Karpas-422 (cell line): ENCODE measurements around the gene GPR84. TPM values are rescaled to one million over a fixed set of nuclear protein-coding genes. Genes with fewer than 3 reads are reported as not detected.
A peak's percentile ranks its signal among the peaks of the same experiment; 100 is the strongest.

Source experiments
- DNase-seq: peaks from one replicate; pipeline ENCODE4 v3.0.0-alpha.2; 2015
- H2AFZ ChIP-seq: fragments of 200-600 bp; sonication (generic); 2 replicates; pipeline ENCODE4 v1.6.1; 2014; ENCODE audit warnings: antibody characterized with exemption, low read length, mixed read lengths
- H3K27ac ChIP-seq: fragments of 200-600 bp; sonication (generic); 2 replicates; pipeline ENCODE4 v1.5.1; 2014; ENCODE audit warnings: mild to moderate bottlenecking, low read length, moderate library complexity
- H3K27me3 ChIP-seq: fragments of 200-600 bp; sonication (generic); 2 replicates; pipeline ENCODE4 v1.6.1; 2014; ENCODE audit warnings: low read length, mixed read lengths
- H3K36me3 ChIP-seq: fragments of 200-600 bp; sonication (generic); 2 replicates; pipeline ENCODE4 v1.6.1; 2014; ENCODE audit warnings: low read length, mixed read lengths; ENCODE audit not compliant: insufficient read depth
- H3K4me1 ChIP-seq: fragments of 200-600 bp; sonication (generic); 2 replicates; pipeline ENCODE4 v1.6.1; 2014; ENCODE audit warnings: mild to moderate bottlenecking, low read length, mixed read lengths
- H3K4me2 ChIP-seq: fragments of 200-600 bp; sonication (generic); 2 replicates; pipeline ENCODE4 v1.6.1; 2014; ENCODE audit warnings: low read length, low read depth, mild to moderate bottlenecking; ENCODE audit not compliant: poor library complexity, severe bottlenecking
- H3K4me3 ChIP-seq: fragments of 200-600 bp; sonication (generic); 2 replicates; pipeline ENCODE4 v1.5.1; 2014; ENCODE audit warnings: mild to moderate bottlenecking, antibody characterized with exemption, low read length, mixed read lengths
- H3K79me2 ChIP-seq: fragments of 200-600 bp; sonication (generic); 2 replicates; pipeline ENCODE4 v1.6.1; 2014; ENCODE audit warnings: mild to moderate bottlenecking, low read length, mixed read lengths
- H3K9ac ChIP-seq: fragments of 200-600 bp; sonication (generic); 2 replicates; pipeline ENCODE4 v1.6.0; 2014; ENCODE audit warnings: low read length
- H3K9me2 ChIP-seq: fragments of 200-600 bp; sonication (generic), shearing (Covaris generic); replicated peaks from 2 replicates; pipeline ENCODE4 v1.6.0; 2014; ENCODE audit warnings: mild to moderate bottlenecking, low read length, moderate library complexity; ENCODE audit not compliant: insufficient read depth
- H3K9me3 ChIP-seq: fragments of 300-700, 200-600 bp; sonication (generic); 2 replicates; pipeline ENCODE4 v1.6.1; 2014; ENCODE audit warnings: low read length, mixed read lengths
- H4K20me1 ChIP-seq: fragments of 200-600 bp; sonication (generic); 2 replicates; pipeline ENCODE4 v1.6.1; 2014; ENCODE audit warnings: mild to moderate bottlenecking, antibody characterized with exemption, low read length, low read depth; ENCODE audit not compliant: insufficient read depth
- total RNA-seq: library from RNA; depleted of rRNA; stranded (reverse); fragments of >200 nt; shearing (Covaris generic); gene quantifications from 2 replicates; pipeline ENCODE4 v1.2.3, GENCODE V29; 2014; ENCODE audit warnings: low replicate concordance; rRNA removed

GPR84 gene
- total RNA-seq, result 0.29 TPM in 1 of 2 replicates, not detected in the other

GRCh38 chr12:54364413-54364812, at the start of gene GPR84:
GPR84 (minus strand) TSS chr12:54364486; CDS start chr12:54363851, 635 bp downstream.
- no peak within 1 kb of the TSS for H3K4me3 ChIP-seq
- no peaks in the 10 kb centered on the region for H3K9me3 ChIP-seq
- H3K27me3 ChIP-seq, result no peaks in the 10 kb centered on the region
- H3K79me2 ChIP-seq, result no peaks in the 10 kb centered on the region
- H4K20me1 ChIP-seq, result no peaks in the 10 kb centered on the region
- H3K9me2 ChIP-seq, result no peaks in the 10 kb centered on the region
- no peaks in the 10 kb centered on the region for H3K36me3 ChIP-seq
- no peak within 1 kb of the TSS for H3K4me2 ChIP-seq
- H3K27ac ChIP-seq, result no peak within 1 kb of the TSS
- 0 out of 2 replicates have a peak within 1 kb of the TSS, but pooled peaks have one; percentile 3 for H3K9ac ChIP-seq
- no peak within 1 kb of the TSS; the same call in 1 of the 2 replicates for H2AFZ ChIP-seq
- no peak for DNase-seq
- peaks cover 31% of the 10 kb centered on the region for H3K4me1 ChIP-seq

DNA sequence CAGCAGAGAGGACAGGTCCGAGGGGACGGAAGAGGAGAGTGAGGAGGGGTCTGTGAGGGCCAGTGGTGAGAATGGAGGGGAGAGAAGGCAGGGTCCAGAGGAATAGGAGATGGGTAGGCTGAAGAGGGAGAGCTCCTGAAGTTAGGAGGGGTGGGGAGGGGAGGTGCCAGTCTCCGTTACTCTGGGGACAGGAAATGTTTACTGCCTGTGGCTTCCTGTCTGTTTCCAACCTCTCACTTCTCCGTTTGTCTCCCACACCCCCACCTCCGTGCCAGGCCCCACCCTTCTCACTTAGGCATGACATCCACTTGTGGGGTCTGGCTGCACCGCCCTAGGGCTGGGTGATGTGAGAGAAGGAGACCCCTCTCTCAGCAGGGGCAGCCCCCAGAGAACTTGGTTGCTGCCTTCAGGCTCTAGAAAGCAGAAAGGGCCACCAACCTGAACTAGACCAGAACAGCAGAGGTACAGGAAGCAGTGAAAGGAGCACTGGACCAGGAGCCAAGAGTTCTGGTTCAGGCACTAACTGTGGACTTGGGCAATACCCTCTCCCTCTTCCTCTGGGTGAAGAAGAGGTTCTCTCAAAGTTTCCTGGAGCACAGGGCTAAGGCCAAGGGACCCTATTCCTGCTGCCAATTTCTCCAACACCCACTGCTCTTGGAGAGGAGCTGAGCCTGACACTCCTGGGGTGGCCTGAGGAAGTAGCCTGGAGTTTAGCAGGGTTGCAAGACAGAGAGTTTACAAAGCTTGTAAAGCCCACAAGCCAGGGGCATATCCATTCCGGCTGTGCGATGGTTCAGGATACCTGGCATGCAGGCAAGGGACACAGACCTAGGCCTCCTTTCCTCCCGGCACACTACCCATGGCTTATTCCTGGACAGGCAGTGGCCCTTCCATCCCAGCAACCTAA, 49.3 kb upstream of the GPR84 start:
- Histone ChIP-seq H3K4me2 (no peak overlapping the region), H3K9me3 (no peaks in the 10 kb centered on the region), H3K9me2 (no peaks in the 10 kb centered on the region), H3K27ac (no peak overlapping the region), H3K9ac (no peak overlapping the region), H3K79me2 (no peaks in the 10 kb centered on the region), H3K27me3 (no peaks in the 10 kb centered on the region), H4K20me1 (no peaks in the 10 kb centered on the region), H2AFZ (no peak overlapping the region), H3K36me3 (no peaks in the 10 kb centered on the region), H3K4me1 (no peaks in the 10 kb centered on the region), H3K4me3 (no peak overlapping the region)
- DNase-seq, result no peak

DNA sequence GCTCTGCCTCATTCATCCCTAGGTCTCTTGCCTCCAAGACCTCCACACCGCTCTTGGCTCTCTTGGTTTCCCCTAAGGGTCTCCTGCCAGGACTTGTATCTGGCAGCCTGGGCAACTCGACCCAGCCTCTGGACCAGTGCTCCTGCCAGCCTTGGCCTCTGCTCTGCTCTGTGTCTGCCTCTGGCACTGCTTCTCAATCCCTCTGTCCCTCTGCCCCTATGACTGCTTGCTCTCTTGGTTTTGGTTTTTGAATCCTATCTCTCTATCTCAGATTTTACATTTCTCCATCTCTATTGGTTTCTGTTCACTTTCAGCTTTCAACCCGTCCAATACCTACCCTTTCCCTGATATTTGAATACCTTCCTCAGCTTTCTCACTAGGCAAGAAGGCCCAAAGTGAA, 48.5 kb upstream of the GPR84 start:
- no peak overlapping the region for H3K9ac ChIP-seq
- H4K20me1 ChIP-seq, result no peaks in the 10 kb centered on the region
- H3K79me2 ChIP-seq, result no peaks in the 10 kb centered on the region
- H3K36me3 ChIP-seq, result no peaks in the 10 kb centered on the region
- no peak overlapping the region for H3K27ac ChIP-seq
- DNase-seq, result no peak
- H3K4me1 ChIP-seq, result no peaks in the 10 kb centered on the region
- H3K9me3 ChIP-seq, result no peaks in the 10 kb centered on the region
- H2AFZ ChIP-seq, result no peak overlapping the region
- no peak overlapping the region for H3K4me2 ChIP-seq
- H3K27me3 ChIP-seq, result no peaks in the 10 kb centered on the region
- no peaks in the 10 kb centered on the region for H3K9me2 ChIP-seq
- no peak overlapping the region for H3K4me3 ChIP-seq

GRCh38 chr12:54412348-54412747, 48.1 kb upstream of the GPR84 start:
- Histone ChIP-seq H3K27me3 (no peaks in the 10 kb centered on the region), H3K4me3 (no peak overlapping the region), H4K20me1 (no peaks in the 10 kb centered on the region), H3K9me2 (no peaks in the 10 kb centered on the region), H3K36me3 (no peaks in the 10 kb centered on the region), H3K9ac (no peak overlapping the region), H2AFZ (no peak overlapping the region), H3K79me2 (no peaks in the 10 kb centered on the region), H3K4me2 (no peak overlapping the region), H3K4me1 (no peaks in the 10 kb centered on the region), H3K27ac (no peak overlapping the region), H3K9me3 (no peaks in the 10 kb centered on the region)
- DNase-seq, result no peak

GRCh38 chr12:54411391-54412241, 47.3 kb upstream of the GPR84 start:
- no peaks in the 10 kb centered on the region for H3K9me3 ChIP-seq
- no peaks in the 10 kb centered on the region for H3K4me1 ChIP-seq
- no peaks in the 10 kb centered on the region for H3K9me2 ChIP-seq
- peak; percentile 74 for DNase-seq
- H4K20me1 ChIP-seq, result no peaks in the 10 kb centered on the region
- H2AFZ ChIP-seq, result peak overlapping the region; percentile 84; the same call in 1 of the 2 replicates
- no peaks in the 10 kb centered on the region for H3K36me3 ChIP-seq
- no peak overlapping the region for H3K4me2 ChIP-seq
- no peak overlapping the region for H3K9ac ChIP-seq
- H3K27me3 ChIP-seq, result no peaks in the 10 kb centered on the region
- H3K4me3 ChIP-seq, result no peak overlapping the region
- no peak overlapping the region for H3K27ac ChIP-seq
- H3K79me2 ChIP-seq, result no peaks in the 10 kb centered on the region

DNA sequence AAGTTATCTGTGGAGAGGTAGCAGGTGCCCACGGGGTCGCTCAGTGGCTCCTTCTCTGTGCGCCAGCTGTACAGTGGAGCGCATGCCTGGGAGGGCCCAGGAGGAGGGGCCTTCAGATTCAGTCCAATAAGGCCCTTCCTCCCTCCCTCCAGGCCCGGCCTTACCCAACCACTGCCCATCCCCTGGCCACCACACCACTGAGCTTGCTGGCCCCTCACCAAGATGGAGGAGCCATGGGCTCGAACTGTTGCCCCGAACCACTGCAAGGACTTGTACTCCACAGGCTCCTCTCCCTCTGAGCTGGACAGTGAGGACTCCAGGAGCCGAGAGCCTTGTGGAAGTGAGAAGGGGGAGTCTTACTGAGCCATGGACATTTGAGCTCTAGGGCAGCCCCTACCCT, 45.0 kb upstream of the GPR84 start:
- H3K4me1 ChIP-seq, result no peaks in the 10 kb centered on the region
- no peaks in the 10 kb centered on the region for H3K36me3 ChIP-seq
- no peaks in the 10 kb centered on the region for H3K9me2 ChIP-seq
- no peak overlapping the region for H3K4me2 ChIP-seq
- DNase-seq, result no peak
- no peaks in the 10 kb centered on the region for H3K9me3 ChIP-seq
- no peaks in the 10 kb centered on the region for H3K79me2 ChIP-seq
- no peak overlapping the region for H2AFZ ChIP-seq
- no peak overlapping the region for H3K27ac ChIP-seq
- H4K20me1 ChIP-seq, result no peaks in the 10 kb centered on the region
- H3K9ac ChIP-seq, result no peak overlapping the region
- no peaks in the 10 kb centered on the region for H3K27me3 ChIP-seq
- no peak overlapping the region for H3K4me3 ChIP-seq

GRCh38 chr12:54407183-54407905, 43.1 kb upstream of the GPR84 start:
- Histone ChIP-seq H3K27me3 (no peaks in the 10 kb centered on the region), H2AFZ (no peak overlapping the region), H3K36me3 (no peaks in the 10 kb centered on the region), H3K79me2 (no peaks in the 10 kb centered on the region), H3K4me1 (no peaks in the 10 kb centered on the region), H3K27ac (no peak overlapping the region), H4K20me1 (no peaks in the 10 kb centered on the region), H3K9me3 (no peaks in the 10 kb centered on the region), H3K9me2 (no peaks in the 10 kb centered on the region), H3K4me3 (no peak overlapping the region), H3K4me2 (no peak overlapping the region), H3K9ac (no peak overlapping the region)
- DNase-seq, result no peak
